Measurements from ENCODE around the gene CTU2.

Gene CTU2

DNA sequence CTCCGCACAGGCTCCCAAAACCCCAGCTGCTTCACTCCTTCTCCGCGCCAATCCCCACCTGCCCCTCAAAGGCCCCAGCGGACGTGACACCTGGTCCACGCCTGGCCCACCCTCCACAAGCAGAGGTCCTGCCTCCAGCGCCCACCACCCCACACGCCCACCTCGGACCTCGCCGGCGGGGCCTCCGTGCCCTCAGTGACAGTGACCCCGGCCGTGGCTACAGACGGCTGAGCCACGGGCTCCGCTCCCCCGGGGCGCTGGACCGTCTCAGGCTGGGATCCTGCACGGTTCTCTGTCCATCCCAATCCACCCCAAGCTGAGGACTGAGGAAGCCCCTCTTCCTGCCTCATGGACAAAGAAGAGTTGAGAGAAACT, 53.7 kb downstream of the CTU2 start:
- ATAC-seq = no peak
- TF ChIP-seq ARNTL (CRISPR knock-in tag; IDR thresholded peaks at IDR 0.05; ENCODE audit: borderline replicate concordance, low read depth) (no peak), PPARA (CRISPR knock-in tag; IDR thresholded peaks at IDR 0.05; ENCODE audit: borderline replicate concordance) (no peak)

DNA sequence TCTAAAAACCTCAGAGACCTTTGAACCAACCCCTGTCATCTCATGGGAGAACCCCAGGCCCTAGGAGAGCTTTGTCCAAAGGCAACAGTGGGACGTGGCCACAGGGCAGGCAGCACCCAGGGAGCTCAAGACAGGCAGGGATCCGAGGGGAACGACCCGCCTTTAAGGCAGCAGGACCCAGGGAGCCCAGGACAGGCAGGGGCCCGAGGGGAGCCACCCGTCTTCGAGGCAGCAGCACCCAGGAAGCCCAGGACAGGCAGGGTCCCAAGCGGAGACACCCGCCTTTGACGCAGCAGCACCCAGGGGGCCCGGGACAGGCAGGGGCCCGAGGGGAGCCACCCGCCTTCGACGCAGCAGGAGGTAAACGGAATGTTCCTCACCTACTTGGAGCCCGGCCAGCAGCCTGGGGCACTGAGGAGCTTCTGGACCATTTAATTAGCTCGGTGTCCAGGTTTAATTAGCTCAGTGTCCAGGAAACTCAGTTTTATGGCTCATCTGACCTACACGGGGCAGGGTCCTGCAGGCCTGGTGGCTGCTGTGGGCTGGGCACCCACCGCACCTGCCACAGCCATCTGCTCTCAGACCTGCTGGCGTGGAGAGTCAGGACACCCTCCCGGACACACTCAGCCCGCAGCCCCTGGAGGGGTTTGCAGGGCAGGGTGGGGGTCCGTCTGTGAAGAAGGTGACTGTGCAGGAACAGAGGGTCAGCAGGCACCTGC, 54.3 kb downstream of the CTU2 start:
- TF ChIP-seq, protein P1, sequence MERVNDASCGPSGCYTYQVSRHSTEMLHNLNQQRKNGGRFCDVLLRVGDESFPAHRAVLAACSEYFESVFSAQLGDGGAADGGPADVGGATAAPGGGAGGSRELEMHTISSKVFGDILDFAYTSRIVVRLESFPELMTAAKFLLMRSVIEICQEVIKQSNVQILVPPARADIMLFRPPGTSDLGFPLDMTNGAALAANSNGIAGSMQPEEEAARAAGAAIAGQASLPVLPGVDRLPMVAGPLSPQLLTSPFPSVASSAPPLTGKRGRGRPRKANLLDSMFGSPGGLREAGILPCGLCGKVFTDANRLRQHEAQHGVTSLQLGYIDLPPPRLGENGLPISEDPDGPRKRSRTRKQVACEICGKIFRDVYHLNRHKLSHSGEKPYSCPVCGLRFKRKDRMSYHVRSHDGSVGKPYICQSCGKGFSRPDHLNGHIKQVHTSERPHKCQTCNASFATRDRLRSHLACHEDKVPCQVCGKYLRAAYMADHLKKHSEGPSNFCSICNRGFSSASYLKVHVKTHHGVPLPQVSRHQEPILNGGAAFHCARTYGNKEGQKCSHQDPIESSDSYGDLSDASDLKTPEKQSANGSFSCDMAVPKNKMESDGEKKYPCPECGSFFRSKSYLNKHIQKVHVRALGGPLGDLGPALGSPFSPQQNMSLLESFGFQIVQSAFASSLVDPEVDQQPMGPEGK (CRISPR knock-in tag; IDR thresholded peaks at IDR 0.05; ENCODE audit: borderline replicate concordance) = no peak
- TF ChIP-seq ARNTL (CRISPR knock-in tag; IDR thresholded peaks at IDR 0.05; ENCODE audit: borderline replicate concordance, low read depth) = no peak
- no peak for TF ChIP-seq SNAI2 (CRISPR knock-in tag; IDR thresholded peaks at IDR 0.05)
- no peak for TF ChIP-seq ZNF565 (CRISPR knock-in tag; conservative IDR thresholded peaks at IDR 0.05; ENCODE audit: low read depth)
- TF ChIP-seq ZNF8 (CRISPR knock-in tag; IDR thresholded peaks at IDR 0.05) = no peak
- TF ChIP-seq ZFP3 (CRISPR knock-in tag; IDR thresholded peaks at IDR 0.05) = no peak
- no peak for TF ChIP-seq ZC3H10 (CRISPR knock-in tag; IDR thresholded peaks at IDR 0.05)
- no peak for TF ChIP-seq BACH2 (CRISPR knock-in tag; IDR thresholded peaks at IDR 0.05; ENCODE audit: borderline replicate concordance)
- TF ChIP-seq ZNF70 (CRISPR knock-in tag; IDR thresholded peaks at IDR 0.05) = no peak
- TF ChIP-seq, protein P2, sequence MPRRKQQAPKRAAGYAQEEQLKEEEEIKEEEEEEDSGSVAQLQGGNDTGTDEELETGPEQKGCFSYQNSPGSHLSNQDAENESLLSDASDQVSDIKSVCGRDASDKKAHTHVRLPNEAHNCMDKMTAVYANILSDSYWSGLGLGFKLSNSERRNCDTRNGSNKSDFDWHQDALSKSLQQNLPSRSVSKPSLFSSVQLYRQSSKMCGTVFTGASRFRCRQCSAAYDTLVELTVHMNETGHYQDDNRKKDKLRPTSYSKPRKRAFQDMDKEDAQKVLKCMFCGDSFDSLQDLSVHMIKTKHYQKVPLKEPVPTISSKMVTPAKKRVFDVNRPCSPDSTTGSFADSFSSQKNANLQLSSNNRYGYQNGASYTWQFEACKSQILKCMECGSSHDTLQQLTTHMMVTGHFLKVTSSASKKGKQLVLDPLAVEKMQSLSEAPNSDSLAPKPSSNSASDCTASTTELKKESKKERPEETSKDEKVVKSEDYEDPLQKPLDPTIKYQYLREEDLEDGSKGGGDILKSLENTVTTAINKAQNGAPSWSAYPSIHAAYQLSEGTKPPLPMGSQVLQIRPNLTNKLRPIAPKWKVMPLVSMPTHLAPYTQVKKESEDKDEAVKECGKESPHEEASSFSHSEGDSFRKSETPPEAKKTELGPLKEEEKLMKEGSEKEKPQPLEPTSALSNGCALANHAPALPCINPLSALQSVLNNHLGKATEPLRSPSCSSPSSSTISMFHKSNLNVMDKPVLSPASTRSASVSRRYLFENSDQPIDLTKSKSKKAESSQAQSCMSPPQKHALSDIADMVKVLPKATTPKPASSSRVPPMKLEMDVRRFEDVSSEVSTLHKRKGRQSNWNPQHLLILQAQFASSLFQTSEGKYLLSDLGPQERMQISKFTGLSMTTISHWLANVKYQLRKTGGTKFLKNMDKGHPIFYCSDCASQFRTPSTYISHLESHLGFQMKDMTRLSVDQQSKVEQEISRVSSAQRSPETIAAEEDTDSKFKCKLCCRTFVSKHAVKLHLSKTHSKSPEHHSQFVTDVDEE (CRISPR knock-in tag; IDR thresholded peaks at IDR 0.05) = no peak
- no peak for TF ChIP-seq TOX (CRISPR knock-in tag; IDR thresholded peaks at IDR 0.05; ENCODE audit: borderline replicate concordance)
- no peak for TF ChIP-seq ZFP30 (CRISPR knock-in tag; IDR thresholded peaks at IDR 0.05)
- no peak for TF ChIP-seq RARB (CRISPR knock-in tag; IDR thresholded peaks at IDR 0.05)
- no peak for TF ChIP-seq PPARA (CRISPR knock-in tag; IDR thresholded peaks at IDR 0.05; ENCODE audit: borderline replicate concordance)
- TF ChIP-seq GLIS3 (CRISPR knock-in tag; IDR thresholded peaks at IDR 0.05) = no peak
- no peak for TF ChIP-seq ISL1 (CRISPR knock-in tag; IDR thresholded peaks at IDR 0.05)
- ATAC-seq = no peak

DNA sequence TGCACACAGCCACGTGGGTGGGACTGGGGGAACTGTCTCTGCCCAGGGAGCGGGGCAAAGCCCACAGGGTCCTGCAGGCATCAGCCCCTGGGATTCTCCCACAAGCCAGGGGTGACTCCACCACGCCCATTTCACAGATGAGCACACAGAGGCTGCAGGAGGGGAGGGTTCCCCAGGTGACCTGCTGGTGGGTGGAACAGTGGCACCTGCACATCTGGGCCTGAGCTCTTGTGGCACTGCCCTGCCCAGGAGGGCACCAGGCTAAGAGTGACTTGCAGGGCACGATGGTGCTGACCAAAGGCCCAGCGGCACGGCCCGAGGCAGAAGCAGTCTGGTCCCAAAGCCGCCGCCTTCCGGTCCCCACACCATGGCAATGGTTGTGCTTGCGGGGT, 54.8 kb downstream of the CTU2 start:
- no peak for ATAC-seq
- TF ChIP-seq ZNF565 (CRISPR knock-in tag; conservative IDR thresholded peaks at IDR 0.05; ENCODE audit: low read depth) (no peak), SNAI2 (CRISPR knock-in tag; IDR thresholded peaks at IDR 0.05) (no peak), TOX (CRISPR knock-in tag; IDR thresholded peaks at IDR 0.05; ENCODE audit: borderline replicate concordance) (no peak), ESRRG (CRISPR knock-in tag; IDR thresholded peaks at IDR 0.05) (no peak), ZC3H10 (CRISPR knock-in tag; IDR thresholded peaks at IDR 0.05) (no peak)

DNA sequence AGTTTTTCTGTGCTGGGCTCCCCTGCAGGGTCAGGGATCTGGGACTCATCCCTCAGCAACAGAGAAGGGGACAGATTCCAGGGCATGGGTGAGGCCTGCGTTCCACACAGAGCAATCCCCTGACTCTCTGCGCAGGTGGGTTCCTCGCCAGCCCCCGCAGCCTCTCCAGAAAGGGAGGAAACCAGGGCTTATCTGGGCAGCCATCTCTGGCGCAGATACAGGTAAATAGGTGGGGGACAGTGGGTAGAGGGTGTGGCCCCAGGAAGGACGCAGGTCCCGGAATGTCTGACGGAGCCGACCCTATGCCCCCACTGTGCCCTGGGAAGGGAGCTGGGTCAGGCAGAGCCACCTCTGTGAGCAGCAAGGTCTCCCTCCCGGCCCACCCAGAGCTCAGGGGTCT, 55.5 kb downstream of the CTU2 start:
- ATAC-seq = no peak
- TF ChIP-seq, protein P2 (CRISPR knock-in tag; IDR thresholded peaks at IDR 0.05) = no peak
- TF ChIP-seq ISL1 (CRISPR knock-in tag; IDR thresholded peaks at IDR 0.05) = no peak
- no peak for TF ChIP-seq CSDC2 (CRISPR knock-in tag; IDR thresholded peaks at IDR 0.05)
- no peak for TF ChIP-seq ESRRG (CRISPR knock-in tag; IDR thresholded peaks at IDR 0.05)
- TF ChIP-seq, protein P1 (CRISPR knock-in tag; IDR thresholded peaks at IDR 0.05; ENCODE audit: borderline replicate concordance) = no peak
- no peak for TF ChIP-seq SNAI2 (CRISPR knock-in tag; IDR thresholded peaks at IDR 0.05)
- TF ChIP-seq RARB (CRISPR knock-in tag; IDR thresholded peaks at IDR 0.05) = no peak
- no peak for TF ChIP-seq ARNTL (CRISPR knock-in tag; IDR thresholded peaks at IDR 0.05; ENCODE audit: borderline replicate concordance, low read depth)
- TF ChIP-seq GLIS3 (CRISPR knock-in tag; IDR thresholded peaks at IDR 0.05) = no peak
- no peak for TF ChIP-seq PPARA (CRISPR knock-in tag; IDR thresholded peaks at IDR 0.05; ENCODE audit: borderline replicate concordance)
- TF ChIP-seq, protein P3, sequence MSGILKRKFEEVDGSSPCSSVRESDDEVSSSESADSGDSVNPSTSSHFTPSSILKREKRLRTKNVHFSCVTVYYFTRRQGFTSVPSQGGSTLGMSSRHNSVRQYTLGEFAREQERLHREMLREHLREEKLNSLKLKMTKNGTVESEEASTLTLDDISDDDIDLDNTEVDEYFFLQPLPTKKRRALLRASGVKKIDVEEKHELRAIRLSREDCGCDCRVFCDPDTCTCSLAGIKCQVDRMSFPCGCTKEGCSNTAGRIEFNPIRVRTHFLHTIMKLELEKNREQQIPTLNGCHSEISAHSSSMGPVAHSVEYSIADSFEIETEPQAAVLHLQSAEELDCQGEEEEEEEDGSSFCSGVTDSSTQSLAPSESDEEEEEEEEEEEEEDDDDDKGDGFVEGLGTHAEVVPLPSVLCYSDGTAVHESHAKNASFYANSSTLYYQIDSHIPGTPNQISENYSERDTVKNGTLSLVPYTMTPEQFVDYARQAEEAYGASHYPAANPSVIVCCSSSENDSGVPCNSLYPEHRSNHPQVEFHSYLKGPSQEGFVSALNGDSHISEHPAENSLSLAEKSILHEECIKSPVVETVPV (CRISPR knock-in tag; IDR thresholded peaks at IDR 0.05) = no peak
- TF ChIP-seq BACH2 (CRISPR knock-in tag; IDR thresholded peaks at IDR 0.05; ENCODE audit: borderline replicate concordance) = no peak
- TF ChIP-seq ZNF565 (CRISPR knock-in tag; conservative IDR thresholded peaks at IDR 0.05; ENCODE audit: low read depth) = no peak
- TF ChIP-seq, protein P4, sequence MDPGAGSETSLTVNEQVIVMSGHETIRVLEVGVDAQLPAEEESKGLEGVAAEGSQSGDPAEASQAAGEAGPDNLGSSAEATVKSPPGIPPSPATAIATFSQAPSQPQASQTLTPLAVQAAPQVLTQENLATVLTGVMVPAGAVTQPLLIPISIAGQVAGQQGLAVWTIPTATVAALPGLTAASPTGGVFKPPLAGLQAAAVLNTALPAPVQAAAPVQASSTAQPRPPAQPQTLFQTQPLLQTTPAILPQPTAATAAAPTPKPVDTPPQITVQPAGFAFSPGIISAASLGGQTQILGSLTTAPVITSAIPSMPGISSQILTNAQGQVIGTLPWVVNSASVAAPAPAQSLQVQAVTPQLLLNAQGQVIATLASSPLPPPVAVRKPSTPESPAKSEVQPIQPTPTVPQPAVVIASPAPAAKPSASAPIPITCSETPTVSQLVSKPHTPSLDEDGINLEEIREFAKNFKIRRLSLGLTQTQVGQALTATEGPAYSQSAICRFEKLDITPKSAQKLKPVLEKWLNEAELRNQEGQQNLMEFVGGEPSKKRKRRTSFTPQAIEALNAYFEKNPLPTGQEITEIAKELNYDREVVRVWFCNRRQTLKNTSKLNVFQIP (CRISPR knock-in tag; IDR thresholded peaks at IDR 0.05; ENCODE audit: borderline replicate concordance, low read depth) = no peak
- TF ChIP-seq ZFP3 (CRISPR knock-in tag; IDR thresholded peaks at IDR 0.05) = no peak
